Measurements from ENCODE around the gene C17orf78.
A peak's percentile ranks its signal among the peaks of the same experiment; 100 is the strongest.

The C17orf78 gene

GRCh38 chr17:37417852-37418251, 42.1 kb downstream of the C17orf78 start:
- H3K4me2 ChIP-seq, result no peak overlapping the region
- H3K9ac ChIP-seq, result no peak overlapping the region
- H3K27ac ChIP-seq, result no peak overlapping the region
- H3K4me3 ChIP-seq (IDR thresholded peaks at IDR 0.05; ENCODE audit: insufficient read depth, low read depth, low read length), result no peak overlapping the region
- peaks cover 3% of the 10 kb centered on the region for H3K4me1 ChIP-seq (ENCODE audit: low read depth, poor library complexity, severe bottlenecking)
- H3K36me3 ChIP-seq (ENCODE audit: insufficient read depth), result peaks cover 4% of the 10 kb centered on the region; the same call in 1 of the 2 replicates
- no peak overlapping the region for H2AFZ ChIP-seq (ENCODE audit: low read depth)
- H3K79me2 ChIP-seq (ENCODE audit: insufficient read depth, low read depth), result 0 out of 2 replicates have a peak, but pooled peaks cover 4% of the 10 kb centered on the region
- H3K27me3 ChIP-seq (ENCODE audit: insufficient read depth, low read depth), result no peaks in the 10 kb centered on the region
- TF ChIP-seq CTCF (conservative IDR thresholded peaks at IDR 0.05; ENCODE audit: low read depth, low read length), result no peak
- H4K20me1 ChIP-seq (ENCODE audit: insufficient read depth), result no peaks in the 10 kb centered on the region

GRCh38 chr17:37422971-37423625, 47.3 kb downstream of the C17orf78 start:
- TF ChIP-seq CTCF (conservative IDR thresholded peaks at IDR 0.05; ENCODE audit: low read depth, low read length), result no peak
- H3K79me2 ChIP-seq (ENCODE audit: insufficient read depth, low read depth), result no peaks in the 10 kb centered on the region
- peaks cover 4% of the 10 kb centered on the region for H3K4me1 ChIP-seq (ENCODE audit: low read depth, poor library complexity, severe bottlenecking)
- no peak overlapping the region for H3K4me3 ChIP-seq (IDR thresholded peaks at IDR 0.05; ENCODE audit: insufficient read depth, low read depth, low read length)
- H3K36me3 ChIP-seq (ENCODE audit: insufficient read depth), result no peaks in the 10 kb centered on the region; the same call in 1 of the 2 replicates
- H3K27me3 ChIP-seq (ENCODE audit: insufficient read depth, low read depth), result no peaks in the 10 kb centered on the region
- no peak overlapping the region for H3K4me2 ChIP-seq
- no peaks in the 10 kb centered on the region for H4K20me1 ChIP-seq (ENCODE audit: insufficient read depth)
- H3K27ac ChIP-seq, result no peak overlapping the region
- H3K9ac ChIP-seq, result no peak overlapping the region
- H2AFZ ChIP-seq (ENCODE audit: low read depth), result no peak overlapping the region

GRCh38 chr17:37425268-37425667, 49.5 kb downstream of the C17orf78 start:
- H3K27ac ChIP-seq, result no peak overlapping the region
- H3K27me3 ChIP-seq (ENCODE audit: insufficient read depth, low read depth), result no peaks in the 10 kb centered on the region
- no peak overlapping the region for H3K9ac ChIP-seq
- no peaks in the 10 kb centered on the region for H3K79me2 ChIP-seq (ENCODE audit: insufficient read depth, low read depth)
- TF ChIP-seq CTCF (conservative IDR thresholded peaks at IDR 0.05; ENCODE audit: low read depth, low read length), result no peak
- H3K4me2 ChIP-seq, result no peak overlapping the region
- H3K4me3 ChIP-seq (IDR thresholded peaks at IDR 0.05; ENCODE audit: insufficient read depth, low read depth, low read length), result no peak overlapping the region
- no peak overlapping the region for H2AFZ ChIP-seq (ENCODE audit: low read depth)
- no peaks in the 10 kb centered on the region; the same call in 1 of the 2 replicates for H3K36me3 ChIP-seq (ENCODE audit: insufficient read depth)
- peaks cover 23% of the 10 kb centered on the region for H3K4me1 ChIP-seq (ENCODE audit: low read depth, poor library complexity, severe bottlenecking)
- H4K20me1 ChIP-seq (ENCODE audit: insufficient read depth), result no peaks in the 10 kb centered on the region

GRCh38 chr17:37429039-37429438, 53.3 kb downstream of the C17orf78 start:
- H3K36me3 ChIP-seq (ENCODE audit: insufficient read depth), result peaks cover 3% of the 10 kb centered on the region; the same call in 1 of the 2 replicates
- no peak overlapping the region for H3K9ac ChIP-seq
- H3K4me3 ChIP-seq (IDR thresholded peaks at IDR 0.05; ENCODE audit: insufficient read depth, low read depth, low read length), result no peak overlapping the region
- H3K79me2 ChIP-seq (ENCODE audit: insufficient read depth, low read depth), result no peaks in the 10 kb centered on the region
- H3K4me1 ChIP-seq (ENCODE audit: low read depth, poor library complexity, severe bottlenecking), result peaks cover 31% of the 10 kb centered on the region
- no peak overlapping the region for H2AFZ ChIP-seq (ENCODE audit: low read depth)
- no peaks in the 10 kb centered on the region for H4K20me1 ChIP-seq (ENCODE audit: insufficient read depth)
- H3K27ac ChIP-seq, result peak overlapping the region; percentile 55; the same call in 1 of the 2 replicates
- H3K4me2 ChIP-seq, result peak overlapping the region; percentile 45; the same call in 1 of the 2 replicates
- no peak for TF ChIP-seq CTCF (conservative IDR thresholded peaks at IDR 0.05; ENCODE audit: low read depth, low read length)
- H3K27me3 ChIP-seq (ENCODE audit: insufficient read depth, low read depth), result no peaks in the 10 kb centered on the region
